Right atrium auricular region (tissue), 2 donors: ENCODE results near the gene HOXD9. TPM values are rescaled to one million over a fixed set of nuclear protein-coding genes. Genes with fewer than 3 reads are reported as not detected.

Experiments used
- DNase-seq: peaks from one replicate; pipeline ENCODE4 v3.0.0-alpha.2; 2019; ENCODE audit warnings: low spot score
- H3K27ac ChIP-seq, 2 donors: fragments of 200-600 bp; sonication (generic); 1 replicate in 1 of 2; 2 replicates in 1 of 2; pipeline ENCODE4 v1.5.1; 2016 to 2019
- H3K27me3 ChIP-seq, 2 donors: fragments of 200-600 bp; sonication (generic); one replicate each; pipeline versions ENCODE4 v1.5.1 to v1.6.0; 2017 to 2019
- H3K36me3 ChIP-seq: fragments of 200-600 bp; sonication (generic); one replicate; pipeline ENCODE4 v1.5.1; 2016
- H3K4me1 ChIP-seq, 2 donors: fragments of 200-600 bp; sonication (generic); one replicate each; pipeline versions ENCODE4 v1.5.1 to v1.6.0; 2017 to 2019
- H3K4me3 ChIP-seq, 2 donors: fragments of 200-600 bp; sonication (generic); 1 replicate in 1 of 2; 2 replicates in 1 of 2; pipeline ENCODE4 v1.5.1; 2017 to 2019; ENCODE audit warnings: mild to moderate bottlenecking in 1 of 2, moderate library complexity in 1 of 2
- H3K9me3 ChIP-seq, 2 donors: fragments of 200-600 bp; sonication (generic); one replicate each; pipeline ENCODE4 v1.5.1; 2019
- CTCF ChIP-seq, 2 donors: fragments of 200-600 bp; sonication (generic); IDR thresholded peaks; one replicate each; pipeline ENCODE4 v1.5.1; 2019; ENCODE audit warnings: antibody characterized with exemption in 2 of 2
- total RNA-seq, 2 donors: library from RNA; depleted of rRNA; stranded (reverse); fragments of >200 nt; gene quantifications; one replicate each; pipeline ENCODE4 v1.1.0, GENCODE V29; 2016

HOXD9 gene
- total RNA-seq, 2 donors from 2014 or later = 0.44 TPM; not detected in 1

GRCh38 chr2:176161825-176162626 lies 39.5 kb downstream of the HOXD9 start:
- Histone ChIP-seq H3K36me3 (no peaks in the 10 kb centered on the region), H3K27ac (no peak overlapping the region), H3K9me3 (no peaks in the 10 kb centered on the region), H3K27me3 (peaks cover 57 to 87% of the 10 kb centered on the region in 2 donors), H3K4me3 (no peak overlapping the region), H3K4me1 (peaks cover 0 to 53% of the 10 kb centered on the region in 2 donors)
- no peak for TF ChIP-seq CTCF (IDR thresholded peaks at IDR 0.05)
- no peak for DNase-seq

GRCh38 chr2:176162911-176163671 lies 40.6 kb downstream of the HOXD9 start:
- Histone ChIP-seq H3K4me3 (no peak overlapping the region), H3K27me3 (peaks cover 46 to 76% of the 10 kb centered on the region in 2 donors), H3K4me1 (peaks cover 0 to 45% of the 10 kb centered on the region in 2 donors), H3K27ac (no peak overlapping the region), H3K9me3 (no peaks in the 10 kb centered on the region), H3K36me3 (no peaks in the 10 kb centered on the region)
- no peak for TF ChIP-seq CTCF (IDR thresholded peaks at IDR 0.05)
- no peak for DNase-seq

GRCh38 chr2:176163672-176164056 lies 41.1 kb downstream of the HOXD9 start:
- Histone ChIP-seq H3K27ac (no peak overlapping the region), H3K9me3 (no peaks in the 10 kb centered on the region), H3K4me1 (peaks cover 0 to 41% of the 10 kb centered on the region in 2 donors), H3K27me3 (peaks cover 46 to 72% of the 10 kb centered on the region in 2 donors), H3K36me3 (no peaks in the 10 kb centered on the region), H3K4me3 (no peak overlapping the region)
- no peak for DNase-seq
- TF ChIP-seq CTCF (IDR thresholded peaks at IDR 0.05) = no peak

- no peak for DNase-seq
- no peak overlapping the region for H3K4me3 ChIP-seq
- peaks cover 41 to 67% of the 10 kb centered on the region in 2 donors for H3K27me3 ChIP-seq
- TF ChIP-seq CTCF (IDR thresholded peaks at IDR 0.05) = no peak
- peaks cover 0 to 37% of the 10 kb centered on the region in 2 donors for H3K4me1 ChIP-seq
- H3K9me3 ChIP-seq = no peaks in the 10 kb centered on the region
- no peak overlapping the region for H3K27ac ChIP-seq
- H3K36me3 ChIP-seq = no peaks in the 10 kb centered on the region
Observed at GRCh38 chr2:176164201-176164600, 41.7 kb downstream of the HOXD9 start.

GRCh38 chr2:176164611-176165369 lies 42.3 kb downstream of the HOXD9 start:
- H3K4me3 ChIP-seq = no peak overlapping the region
- no peaks in the 10 kb centered on the region for H3K36me3 ChIP-seq
- H3K27me3 ChIP-seq = peaks cover 35 to 61% of the 10 kb centered on the region in 2 donors
- DNase-seq = no peak
- H3K9me3 ChIP-seq = no peaks in the 10 kb centered on the region
- peaks cover 0 to 31% of the 10 kb centered on the region in 2 donors for H3K4me1 ChIP-seq
- H3K27ac ChIP-seq = no peak overlapping the region
- TF ChIP-seq CTCF (IDR thresholded peaks at IDR 0.05) = no peak
